Epithelial cell of proximal tubule (primary cell): ENCODE measurements around the gene ADCK2. TPM values are rescaled to one million over a fixed set of nuclear protein-coding genes. Genes with fewer than 3 reads are reported as not detected.
A peak's percentile ranks its signal among the peaks of the same experiment; 100 is the strongest.
"Not testable (repeated sequence)": the region's sequence is repeated elsewhere in the genome, so short reads cannot be mapped to it uniquely, and the experiment has no call there.

Experiments used
- DNase-seq: peaks from one replicate; pipeline ENCODE4 v3.0.0-alpha.2; 2011; ENCODE audit warnings: low read depth
- H3K4me3 ChIP-seq: 2 replicates; pipeline ENCODE4 v1.5.1; 2011; ENCODE audit warnings: low read depth, mild to moderate bottlenecking, low read length
- total RNA-seq: library from RNA; depleted of rRNA; stranded (reverse); fragments of >200 nt; gene quantifications from 2 replicates; pipeline ENCODE4 v1.2.3, GENCODE V29; 2015
- TF ChIP-seq, protein P1 (sequence below): conservative IDR thresholded peaks from 2 replicates; pipeline ENCODE4 v1.5.1; 2012; ENCODE audit warnings: low read depth, mild to moderate bottlenecking, low read length

Gene ADCK2
- total RNA-seq, 1 donor from 2014 or later = 36.8 TPM

DNA sequence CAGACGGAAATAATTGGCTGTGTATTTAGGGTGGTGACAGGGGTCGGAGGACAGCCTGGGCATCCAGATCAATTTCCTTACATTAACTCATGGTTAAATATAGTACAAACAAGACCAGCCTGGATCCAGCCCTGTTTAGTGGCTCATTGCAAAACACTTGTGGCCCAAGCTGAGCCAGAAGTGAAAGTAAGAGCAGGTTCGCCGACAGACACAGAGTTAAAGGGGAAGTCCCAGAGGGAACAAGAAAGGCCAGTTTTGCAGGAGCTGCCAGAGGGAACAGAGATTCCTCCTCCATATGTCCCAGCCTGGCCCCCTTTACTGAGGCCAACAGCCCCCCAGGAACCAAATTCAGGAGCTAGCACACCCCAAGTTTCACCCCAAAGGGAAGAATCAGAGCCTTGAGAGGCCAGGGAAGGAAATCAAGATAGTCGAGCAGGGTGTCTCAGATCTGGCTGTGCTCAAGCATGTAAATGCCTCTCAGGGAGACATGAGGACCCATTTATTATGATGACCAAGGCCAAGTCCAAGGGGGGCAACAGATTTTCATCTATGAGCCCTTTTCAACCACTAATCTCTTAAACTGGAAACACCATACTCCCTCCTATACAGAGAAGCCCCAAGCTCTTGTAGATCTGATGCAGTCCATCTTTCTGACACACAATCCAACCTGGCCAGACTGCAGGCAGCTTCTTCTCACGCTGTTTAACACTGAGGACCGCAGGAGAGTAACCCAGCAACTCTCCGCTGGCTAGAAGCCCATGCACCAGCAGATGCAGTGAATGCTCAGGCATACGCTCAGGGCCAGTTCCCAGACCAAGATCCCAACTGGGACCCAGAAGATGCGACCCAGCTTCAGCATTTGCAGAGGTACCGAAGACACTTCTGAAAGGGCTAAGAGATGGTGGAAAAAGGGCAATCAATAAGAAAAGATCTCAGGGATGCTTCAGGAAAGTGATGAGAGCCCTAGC is 15.9 kb upstream of the ADCK2 start:
- peak overlapping the region; percentile 35 for H3K4me3 ChIP-seq
- DNase-seq = no peak
- TF ChIP-seq, protein P1, sequence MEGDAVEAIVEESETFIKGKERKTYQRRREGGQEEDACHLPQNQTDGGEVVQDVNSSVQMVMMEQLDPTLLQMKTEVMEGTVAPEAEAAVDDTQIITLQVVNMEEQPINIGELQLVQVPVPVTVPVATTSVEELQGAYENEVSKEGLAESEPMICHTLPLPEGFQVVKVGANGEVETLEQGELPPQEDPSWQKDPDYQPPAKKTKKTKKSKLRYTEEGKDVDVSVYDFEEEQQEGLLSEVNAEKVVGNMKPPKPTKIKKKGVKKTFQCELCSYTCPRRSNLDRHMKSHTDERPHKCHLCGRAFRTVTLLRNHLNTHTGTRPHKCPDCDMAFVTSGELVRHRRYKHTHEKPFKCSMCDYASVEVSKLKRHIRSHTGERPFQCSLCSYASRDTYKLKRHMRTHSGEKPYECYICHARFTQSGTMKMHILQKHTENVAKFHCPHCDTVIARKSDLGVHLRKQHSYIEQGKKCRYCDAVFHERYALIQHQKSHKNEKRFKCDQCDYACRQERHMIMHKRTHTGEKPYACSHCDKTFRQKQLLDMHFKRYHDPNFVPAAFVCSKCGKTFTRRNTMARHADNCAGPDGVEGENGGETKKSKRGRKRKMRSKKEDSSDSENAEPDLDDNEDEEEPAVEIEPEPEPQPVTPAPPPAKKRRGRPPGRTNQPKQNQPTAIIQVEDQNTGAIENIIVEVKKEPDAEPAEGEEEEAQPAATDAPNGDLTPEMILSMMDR = no peak

DNA sequence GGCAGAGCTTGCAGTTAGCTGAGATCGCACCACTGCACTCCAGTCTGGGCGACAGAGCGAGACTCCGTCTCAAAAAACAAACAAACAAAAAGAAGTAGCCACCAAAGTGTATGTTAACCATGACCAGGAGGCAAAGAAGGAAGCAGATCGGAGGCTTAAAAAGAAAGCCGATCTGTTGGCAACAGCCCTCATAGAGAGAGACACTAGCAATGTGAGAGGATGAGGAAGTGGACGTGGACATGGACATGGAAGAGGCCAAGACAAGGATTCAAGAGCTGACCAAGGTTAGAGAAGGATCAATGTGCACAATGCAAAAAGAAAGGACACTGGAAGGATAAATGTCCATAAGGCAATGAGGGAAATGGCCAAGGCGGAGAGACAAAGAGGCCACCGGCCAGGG is 14.9 kb upstream of the ADCK2 start:
- no peak for DNase-seq
- TF ChIP-seq, protein P1 = no peak
- no peak overlapping the region for H3K4me3 ChIP-seq

DNA sequence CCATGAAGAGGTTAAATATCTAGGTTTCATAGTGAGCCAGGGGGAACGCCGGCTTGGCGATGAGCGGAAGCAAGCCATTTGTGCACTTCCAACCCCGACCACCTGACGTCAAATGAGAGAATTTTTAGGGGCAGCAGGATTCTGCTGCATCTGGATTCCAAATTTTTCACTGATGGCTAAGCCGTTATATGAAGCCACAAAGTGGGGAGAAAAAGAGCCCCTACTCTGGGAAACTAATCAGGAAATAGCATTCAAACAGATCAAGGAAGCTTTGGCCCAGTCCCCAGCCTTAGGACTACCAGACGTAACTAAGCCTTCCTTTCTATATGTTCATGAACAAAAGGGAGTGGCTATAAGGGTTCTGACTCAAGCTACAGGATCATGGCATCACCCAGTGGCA is 12.9 kb upstream of the ADCK2 start:
- no peak overlapping the region for H3K4me3 ChIP-seq
- no peak for DNase-seq
- TF ChIP-seq, protein P1 = no peak

DNA sequence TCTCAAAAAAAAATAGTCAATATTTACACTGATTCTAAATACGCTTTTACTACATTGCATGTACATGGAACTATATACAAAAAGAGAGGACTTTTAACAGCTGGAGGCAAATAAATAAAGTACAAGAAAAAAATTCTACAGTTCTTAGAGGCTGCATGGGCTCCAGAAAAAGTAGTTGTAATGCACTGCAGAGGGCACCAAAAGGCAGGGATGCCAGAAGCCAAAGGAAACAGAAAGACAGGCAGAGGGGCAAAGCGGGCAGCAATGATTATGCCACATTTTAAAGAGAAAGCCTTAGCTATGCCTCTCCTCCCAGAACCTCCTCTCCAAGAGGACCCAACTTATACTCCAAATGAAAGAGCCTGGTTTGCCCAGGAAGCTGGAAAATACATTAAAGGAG is 11.6 kb upstream of the ADCK2 start:
- TF ChIP-seq, protein P1 = peak; percentile 54
- no peak for DNase-seq
- no peak overlapping the region for H3K4me3 ChIP-seq

DNA sequence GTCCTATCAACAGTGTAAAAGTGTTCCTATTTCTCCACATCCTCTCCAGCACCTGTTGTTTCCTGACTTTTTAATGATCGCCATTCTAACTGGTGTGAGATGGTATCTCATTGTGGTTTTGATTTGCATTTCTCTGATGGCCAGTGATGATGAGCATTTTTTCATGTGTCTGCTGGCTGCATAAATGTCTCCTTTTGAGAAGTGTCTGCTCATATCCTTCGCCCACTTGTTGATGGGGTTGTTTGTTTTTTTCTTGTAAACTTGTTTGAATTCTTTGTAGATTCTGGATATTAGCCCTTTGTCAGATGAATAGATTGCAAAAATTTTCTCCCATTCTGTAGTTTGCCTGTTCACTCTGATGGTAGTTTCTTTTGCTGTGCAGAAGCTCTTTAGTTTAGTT is 9.8 kb upstream of the ADCK2 start:
- not testable (repeated sequence) for H3K4me3 ChIP-seq, DNase-seq

DNA sequence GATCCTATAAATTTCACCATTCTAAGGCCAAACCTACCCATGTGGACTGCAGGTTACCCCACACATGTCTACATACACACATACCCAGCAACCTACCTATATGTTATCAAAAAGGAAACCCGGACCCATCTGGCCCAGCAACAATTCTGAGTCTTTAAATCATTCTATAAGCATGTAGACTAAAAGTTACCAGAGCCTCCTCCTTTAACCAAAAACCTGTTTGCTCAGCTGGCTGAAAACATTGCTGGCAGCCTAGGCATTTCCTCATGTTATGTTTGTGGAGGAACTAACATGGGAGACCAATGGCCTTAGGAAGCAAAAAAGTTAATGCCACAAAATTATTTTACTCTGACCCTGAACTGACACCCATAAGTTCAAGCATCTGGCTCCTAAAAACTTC is 5.3 kb upstream of the ADCK2 start:
- H3K4me3 ChIP-seq = no peak overlapping the region
- TF ChIP-seq, protein P1 = no peak
- DNase-seq = no peak

DNA sequence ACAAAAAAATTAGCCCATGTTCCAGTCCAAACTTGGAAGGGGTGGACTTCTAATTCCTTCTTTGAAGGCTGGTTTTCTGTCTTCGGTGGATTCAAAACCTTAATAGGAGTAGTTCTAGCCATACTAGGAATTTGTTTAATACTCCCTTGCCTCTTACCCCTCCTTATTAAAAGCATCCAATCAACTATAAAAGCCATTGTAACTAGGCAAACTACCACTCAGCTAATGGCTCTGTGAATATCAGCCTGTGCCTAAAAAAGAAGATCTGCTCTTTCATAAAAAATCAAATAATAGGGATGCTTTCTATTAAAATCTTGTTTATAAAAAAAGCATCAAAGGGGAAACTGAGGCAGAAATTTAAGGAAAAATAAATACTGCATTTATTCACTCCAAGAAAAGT is 4.1 kb upstream of the ADCK2 start:
- H3K4me3 ChIP-seq = no peak overlapping the region
- TF ChIP-seq, protein P1 = no peak
- no peak for DNase-seq
